HG03280 (cell line): Measurements from ENCODE around the gene DOK3.
A peak's percentile ranks its signal among the peaks of the same experiment; 100 is the strongest.

ENCODE experiments used
- ATAC-seq: cut with Tn5 transposase; IDR thresholded peaks from one replicate; pipeline ENCODE4 v1.9.1; 2021; ENCODE audit warnings: mild to moderate bottlenecking, moderate library complexity; ENCODE audit not compliant: unreplicated experiment

DOK3 gene, protein sequence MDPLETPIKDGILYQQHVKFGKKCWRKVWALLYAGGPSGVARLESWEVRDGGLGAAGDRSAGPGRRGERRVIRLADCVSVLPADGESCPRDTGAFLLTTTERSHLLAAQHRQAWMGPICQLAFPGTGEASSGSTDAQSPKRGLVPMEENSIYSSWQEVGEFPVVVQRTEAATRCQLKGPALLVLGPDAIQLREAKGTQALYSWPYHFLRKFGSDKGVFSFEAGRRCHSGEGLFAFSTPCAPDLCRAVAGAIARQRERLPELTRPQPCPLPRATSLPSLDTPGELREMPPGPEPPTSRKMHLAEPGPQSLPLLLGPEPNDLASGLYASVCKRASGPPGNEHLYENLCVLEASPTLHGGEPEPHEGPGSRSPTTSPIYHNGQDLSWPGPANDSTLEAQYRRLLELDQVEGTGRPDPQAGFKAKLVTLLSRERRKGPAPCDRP

DNA sequence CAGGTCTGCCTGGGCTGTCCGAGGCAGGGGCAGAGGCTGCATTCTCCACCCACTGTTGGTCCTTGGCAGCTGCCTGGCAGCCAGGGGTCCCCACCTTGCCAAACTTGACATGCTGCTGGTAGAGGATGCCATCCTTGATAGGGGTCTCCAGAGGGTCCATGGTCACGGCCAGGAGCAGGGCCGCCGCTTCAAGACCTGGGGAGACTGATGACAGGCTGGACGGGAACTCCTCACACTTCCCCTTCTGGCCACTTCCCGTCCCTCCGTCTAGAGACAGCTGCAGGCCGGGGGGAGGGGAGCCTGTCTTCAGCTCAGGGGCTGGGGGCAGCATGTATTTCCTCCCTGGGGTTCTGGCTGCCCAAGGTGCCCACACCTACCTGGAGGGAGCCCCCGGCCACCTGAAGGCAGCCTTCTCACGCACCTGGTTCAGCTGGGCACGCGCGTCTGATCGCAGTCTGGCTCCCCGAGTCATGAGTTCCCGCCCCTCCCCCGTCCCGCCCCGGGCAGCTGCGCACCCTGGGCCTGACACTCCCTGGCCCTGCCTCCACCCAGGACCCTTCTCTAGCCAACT, at the start of gene DOK3:
DOK3 (minus strand) TSS at position 446 of the 571 bp plus-strand sequence; CDS start at position 160, 286 bp downstream.
- ATAC-seq = no peak

DNA sequence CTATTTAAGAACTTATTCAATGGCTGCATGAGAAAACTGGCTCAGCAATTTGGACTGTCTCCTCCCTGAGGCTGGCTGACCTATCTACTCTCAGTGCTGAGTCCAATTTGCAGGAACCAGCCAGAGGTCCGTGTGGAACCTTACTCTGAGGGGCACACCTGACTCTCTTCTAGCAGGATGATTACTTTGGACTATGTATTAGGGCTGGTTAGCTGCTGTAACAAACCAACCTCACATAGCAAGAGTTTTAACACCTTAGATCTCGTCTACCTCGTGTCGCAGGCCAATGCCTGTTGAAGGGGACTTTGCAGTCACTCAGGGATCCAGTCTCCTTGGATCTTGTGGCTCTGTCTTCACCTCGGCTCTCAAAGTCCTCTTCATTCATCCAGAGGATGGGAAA, 48.2 kb upstream of the DOK3 start:
- ATAC-seq = no peak

DNA sequence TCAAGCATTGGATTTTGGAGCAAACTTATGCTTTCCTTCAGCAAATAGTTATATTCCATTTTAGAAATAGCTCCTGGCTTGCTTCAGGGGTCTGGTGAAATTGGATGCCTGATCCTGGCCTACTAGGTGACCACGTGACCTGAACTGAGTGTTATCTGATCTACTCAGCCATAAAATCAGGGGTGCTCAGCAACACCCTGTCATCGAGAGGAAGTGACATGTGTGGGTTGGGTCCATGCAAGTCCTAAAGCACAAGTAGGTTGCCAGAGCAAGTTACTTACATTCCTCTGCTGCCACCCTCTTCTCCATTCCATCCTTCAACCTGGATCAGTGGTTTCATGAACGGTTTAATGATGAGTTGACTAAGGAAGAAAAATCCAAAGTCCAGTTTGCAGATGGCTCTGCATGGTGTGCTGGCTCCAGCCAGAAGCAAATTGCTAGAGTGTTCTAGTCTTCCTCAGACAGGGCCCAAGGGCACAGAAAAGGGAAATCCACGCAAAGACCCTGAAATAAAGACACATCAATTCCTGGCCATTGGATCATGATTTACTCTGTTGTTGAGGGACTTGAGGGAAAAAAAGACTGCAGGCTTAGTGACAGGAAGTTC, 47.5 kb upstream of the DOK3 start:
- no peak for ATAC-seq

DNA sequence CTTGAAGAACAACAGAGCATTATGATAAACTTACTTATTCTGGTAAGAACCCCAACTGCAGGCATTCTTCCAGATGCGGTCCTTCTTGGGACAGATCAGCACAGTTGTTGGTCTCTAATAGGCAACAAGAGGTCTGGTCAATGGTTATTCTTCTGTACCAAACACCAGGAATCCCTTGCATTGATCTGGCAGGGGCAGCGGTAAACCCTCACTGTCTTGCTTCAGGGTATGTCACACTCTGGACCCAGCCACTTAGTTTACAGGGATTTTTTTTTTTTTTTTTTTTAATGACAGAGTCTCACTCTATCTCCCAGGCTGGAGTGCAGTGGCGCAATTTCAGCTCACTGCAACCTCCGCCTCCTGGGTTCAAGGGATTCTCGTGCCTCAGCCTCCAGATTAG, 46.0 kb upstream of the DOK3 start:
- no peak for ATAC-seq

DNA sequence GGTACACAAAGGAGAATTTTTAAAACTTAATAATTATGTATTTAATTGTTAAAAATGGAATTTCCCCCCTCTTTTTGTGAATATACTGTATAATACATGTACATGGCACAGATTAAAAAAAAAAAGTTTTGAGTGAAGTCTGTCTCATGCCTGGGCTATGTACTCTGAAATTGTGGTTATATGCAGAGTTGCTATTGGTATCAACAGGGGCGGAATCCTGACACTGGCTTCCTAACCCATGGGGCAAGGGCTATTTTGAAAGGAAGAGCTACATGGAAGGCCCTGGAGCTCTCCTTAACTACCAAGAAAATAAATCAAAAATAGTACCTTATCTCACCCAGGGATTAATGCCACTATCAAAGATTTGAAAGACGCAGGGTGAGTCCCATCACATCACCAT, 45.6 kb upstream of the DOK3 start:
- no peak for ATAC-seq

DNA sequence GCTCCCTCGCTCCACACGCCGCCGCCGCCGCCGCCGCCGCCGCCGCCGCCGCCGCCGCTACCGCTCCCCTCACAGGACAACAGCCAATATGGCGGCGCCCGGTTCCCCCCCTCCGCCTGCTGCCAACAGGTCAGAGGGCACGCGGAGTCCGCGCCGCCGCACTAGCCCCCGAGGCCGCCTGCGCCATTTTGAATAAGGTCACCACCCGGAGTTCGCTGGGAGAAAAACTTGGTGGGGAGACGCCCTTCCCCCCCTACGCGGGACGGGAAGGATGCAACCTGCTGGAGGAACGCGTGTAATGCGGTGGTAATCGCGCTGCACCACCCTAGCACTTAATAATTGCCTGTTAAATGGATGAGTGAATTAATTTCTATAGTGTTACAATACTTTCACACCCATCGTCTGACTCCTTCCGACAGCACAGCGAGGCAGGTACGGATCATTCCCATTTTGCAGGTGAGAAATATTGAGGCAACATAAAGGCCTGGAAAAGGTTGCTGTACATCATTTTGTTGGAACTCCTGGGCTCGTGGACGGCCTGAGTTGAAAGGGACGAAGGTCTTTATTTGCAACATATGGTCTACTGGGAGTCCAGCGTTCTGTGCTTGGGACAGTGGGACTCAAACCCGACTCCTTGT, 45.0 kb upstream of the DOK3 start, which contains the start of gene FAM193B:
FAM193B (minus strand) TSS at position 90 of the 638 bp plus-strand sequence. CDS start 105 bp downstream, outside the sequence.
- ATAC-seq = peak; percentile 85

DNA sequence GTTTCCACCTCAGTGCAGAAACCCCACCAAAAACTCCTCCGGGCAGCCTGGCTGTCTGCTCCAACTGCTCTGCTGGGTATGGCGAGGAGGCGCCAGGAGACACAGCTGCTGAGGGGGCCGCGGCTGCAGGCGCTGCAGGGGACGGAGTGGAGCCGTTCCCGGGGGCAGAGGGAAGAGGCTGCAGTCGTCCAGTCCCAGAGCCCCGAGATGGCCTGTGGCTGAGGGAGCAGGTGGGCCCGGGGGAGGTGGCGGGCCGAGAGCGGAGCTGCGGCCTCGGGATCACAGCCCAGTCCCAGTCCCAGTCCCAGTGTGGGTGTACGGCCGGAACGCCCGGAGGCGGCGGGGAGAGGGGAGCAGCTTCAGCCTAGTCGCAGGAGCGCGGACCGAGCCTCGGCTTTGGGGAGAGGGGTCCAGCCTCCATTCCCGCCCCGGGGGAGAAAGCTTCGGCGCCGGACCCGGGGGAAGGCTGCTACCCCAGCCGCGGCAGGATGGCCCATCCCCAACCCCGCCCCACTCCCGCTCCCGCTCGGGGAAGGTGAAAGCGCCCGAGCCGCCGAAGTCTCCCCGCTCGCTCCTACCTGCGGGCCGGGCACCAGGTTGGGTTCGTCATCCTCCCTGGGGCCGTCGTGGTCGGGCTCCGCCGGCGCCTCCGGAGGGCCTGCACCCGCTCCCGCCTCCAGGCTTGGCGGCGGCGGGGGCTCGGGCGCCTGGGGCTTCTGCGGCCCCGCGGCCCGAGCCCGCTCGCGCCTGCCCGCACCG, 44.2 kb upstream of the DOK3 start:
- peak; percentile 46 for ATAC-seq

DNA sequence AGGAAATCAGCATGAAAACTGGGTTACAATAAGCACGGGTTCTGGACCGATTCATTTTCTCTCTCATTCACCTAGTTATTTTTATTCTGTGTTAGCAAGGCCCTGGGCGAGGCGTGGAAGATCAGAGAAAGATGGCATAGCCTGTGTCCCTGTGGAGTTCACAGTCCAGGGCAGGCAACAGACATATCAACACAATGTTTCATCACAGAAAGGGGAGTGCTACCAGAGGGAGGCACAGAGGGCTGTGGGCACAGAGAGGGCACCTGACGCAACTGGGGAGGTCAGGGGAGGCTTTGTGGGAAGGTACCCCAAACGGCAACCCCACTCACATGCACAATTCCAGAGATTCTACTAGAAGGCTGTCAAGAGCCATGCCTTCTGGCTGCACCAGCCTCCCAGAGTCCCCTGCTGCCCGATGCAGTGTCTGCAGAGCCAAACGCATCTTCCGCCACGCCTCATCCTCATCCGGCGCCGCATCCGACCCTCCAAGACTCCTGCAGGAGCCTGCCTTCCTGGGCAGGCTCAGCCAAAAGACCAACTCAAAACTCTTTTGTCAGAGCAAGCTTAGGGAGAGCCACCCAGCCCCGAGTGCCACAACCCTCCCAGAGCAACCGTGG, 43.3 kb upstream of the DOK3 start:
- no peak for ATAC-seq

DNA sequence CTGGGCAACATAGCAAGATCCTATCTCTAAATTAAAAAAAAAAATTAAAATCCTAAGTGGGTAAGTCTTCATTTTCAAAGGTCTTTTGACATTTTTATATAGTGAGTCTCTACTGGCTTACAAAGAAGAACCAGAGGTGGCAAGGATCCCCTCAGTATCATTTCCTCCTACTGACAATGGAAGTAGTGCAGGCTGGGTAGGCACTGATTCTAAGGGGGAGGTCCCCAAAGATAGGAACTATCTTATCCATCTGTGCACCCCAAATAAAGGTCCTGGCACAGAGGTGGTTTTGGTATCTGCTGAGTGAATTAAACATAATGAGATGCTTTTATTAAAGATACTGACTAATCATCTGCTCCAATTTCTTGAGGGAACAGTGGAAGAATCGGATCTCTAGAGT, 40.5 kb upstream of the DOK3 start:
- ATAC-seq = no peak

DNA sequence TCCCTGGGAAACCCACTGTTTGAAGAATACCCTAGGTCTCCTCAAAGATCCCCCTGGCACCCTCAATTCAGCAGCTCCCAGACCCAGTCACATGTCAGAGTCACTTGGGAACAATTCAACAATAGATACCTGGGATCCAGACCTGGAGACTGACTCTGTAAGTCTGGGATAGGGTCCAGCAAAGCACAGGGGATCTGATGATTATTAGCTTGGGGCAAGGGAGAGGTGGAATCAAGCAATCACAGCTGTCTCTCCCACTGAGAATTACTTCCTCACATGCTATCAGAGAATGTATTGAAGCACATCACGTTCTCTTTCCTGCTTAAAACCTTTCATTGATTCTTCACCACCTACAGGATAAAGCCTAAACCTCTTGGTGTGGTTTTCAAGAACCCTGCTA, 38.9 kb upstream of the DOK3 start:
- ATAC-seq = no peak

DNA sequence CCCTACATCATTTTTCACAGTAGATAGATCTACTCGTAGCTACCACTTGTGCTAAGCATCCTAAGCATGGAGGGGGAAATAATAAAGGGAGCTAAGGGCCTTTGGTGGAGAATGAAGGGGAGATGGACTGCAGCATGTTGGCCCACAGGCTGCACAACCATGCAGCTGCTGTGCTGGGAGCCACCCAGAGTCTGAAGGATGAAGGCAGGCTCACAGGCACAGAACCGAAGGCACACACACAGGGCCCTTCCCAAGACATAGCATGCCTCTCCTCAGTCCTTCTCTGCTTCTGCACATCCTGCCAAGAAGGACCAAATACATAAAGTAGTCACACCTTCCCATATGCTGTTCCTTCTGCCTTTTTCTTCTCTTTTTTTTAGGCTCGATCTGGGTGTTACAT, 38.1 kb upstream of the DOK3 start:
- no peak for ATAC-seq

DNA sequence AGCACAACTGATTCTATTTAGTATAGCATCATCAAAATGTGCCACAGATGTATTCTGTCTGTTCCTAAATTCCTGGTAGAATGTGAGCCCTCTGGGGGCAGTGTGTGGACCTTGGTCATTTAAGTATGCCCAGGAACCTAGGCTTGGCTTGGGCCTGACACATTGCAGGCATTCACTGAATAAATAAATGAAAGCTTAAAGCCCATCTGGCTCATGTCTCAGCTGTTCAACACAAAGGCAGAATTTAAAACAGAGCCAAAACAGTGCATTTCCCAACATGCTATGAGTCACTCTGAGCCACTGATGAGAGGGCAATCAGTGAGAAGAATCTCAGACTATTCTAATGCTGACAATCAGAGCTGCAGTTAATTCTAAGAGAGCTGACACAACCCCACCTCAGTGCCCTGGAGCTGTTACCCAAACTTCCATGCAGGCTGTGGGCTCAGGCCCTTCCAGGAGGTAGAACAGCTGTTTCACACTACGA, 36.7 kb upstream of the DOK3 start:
- ATAC-seq = no peak

DNA sequence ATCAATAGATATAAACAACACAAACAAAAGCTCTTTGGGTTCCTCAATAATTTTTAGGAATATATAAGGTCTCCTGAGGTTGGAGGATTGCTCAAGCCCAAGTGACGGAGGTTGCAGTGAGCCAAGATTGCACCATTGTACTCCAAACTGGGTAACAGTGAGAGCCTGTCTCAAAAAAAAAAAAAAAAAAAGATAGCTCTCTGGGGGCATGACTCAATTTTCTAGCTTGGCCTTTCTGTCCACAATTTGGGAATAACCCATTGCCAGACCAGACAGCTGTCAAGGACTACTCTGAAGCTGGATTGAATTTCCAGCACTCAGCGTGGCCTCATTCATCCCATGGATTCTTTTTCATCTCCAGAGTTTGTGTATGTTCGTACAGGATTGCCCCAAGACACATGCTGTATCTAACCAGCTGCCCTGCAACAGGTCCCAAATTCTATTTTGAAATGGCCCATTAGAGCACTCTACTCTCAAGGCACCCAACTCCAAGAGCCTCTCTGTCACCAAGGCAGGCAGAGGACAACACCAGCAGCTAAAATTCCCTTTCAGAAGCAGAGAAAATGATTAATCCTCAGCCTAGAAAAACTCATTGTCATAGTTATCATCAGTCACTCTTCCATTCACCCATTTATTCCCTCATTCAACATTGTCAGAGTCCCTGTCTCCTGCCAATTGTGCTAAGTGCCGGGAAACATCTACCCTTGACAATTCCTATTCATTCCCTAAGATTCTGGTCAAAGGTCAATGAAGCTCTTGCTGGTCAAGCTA, 36.0 kb upstream of the DOK3 start:
- ATAC-seq = no peak

DNA sequence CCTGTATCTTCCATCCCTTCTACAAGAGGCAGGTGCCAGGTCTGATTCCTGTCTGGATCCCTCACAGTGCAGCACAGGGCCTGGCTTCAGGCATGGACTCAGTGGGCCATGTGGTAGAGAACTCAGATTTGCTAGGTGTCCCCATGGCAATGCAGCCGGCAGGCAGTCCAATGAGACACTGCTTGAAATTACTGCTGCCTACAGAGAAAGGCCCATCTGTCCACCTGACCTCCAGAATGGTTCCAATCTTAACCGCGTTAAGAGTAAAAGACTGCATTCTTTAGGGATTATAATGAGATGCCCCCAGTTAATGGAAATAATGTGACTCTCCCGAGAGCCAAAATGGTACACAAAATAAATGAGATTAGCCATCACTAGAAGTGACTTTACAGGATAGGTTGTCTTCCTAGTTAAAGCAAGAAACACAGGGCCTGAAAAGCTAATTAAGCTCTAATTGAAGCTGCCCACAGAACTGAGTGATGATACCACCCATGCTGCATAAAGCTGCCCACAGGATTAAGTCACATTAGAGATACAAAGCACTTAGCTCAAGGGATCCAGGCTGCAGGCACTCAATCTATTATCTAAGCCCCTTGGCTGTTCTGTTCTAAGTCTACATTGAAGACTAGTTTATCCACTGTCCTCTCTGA, 33.3 kb upstream of the DOK3 start:
- no peak for ATAC-seq

DNA sequence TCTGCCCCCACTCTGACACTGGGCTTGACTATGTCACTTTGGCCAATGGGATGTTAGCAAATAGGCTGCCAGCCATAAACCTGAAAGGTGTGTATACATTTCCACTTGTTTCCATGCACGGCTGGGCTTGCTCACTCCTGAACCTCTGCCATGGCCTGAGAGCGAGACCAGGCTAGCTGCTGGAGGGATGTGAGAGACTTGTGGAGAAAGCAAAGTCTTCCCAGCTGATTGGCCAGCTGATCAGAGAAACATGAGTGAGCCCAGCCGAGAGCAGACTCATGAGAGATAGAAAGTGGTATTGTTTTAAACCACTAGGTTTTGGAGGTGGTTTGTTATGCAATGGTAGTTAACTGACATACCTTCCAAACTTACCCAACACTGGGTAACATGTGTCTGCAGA, 30.8 kb upstream of the DOK3 start:
- ATAC-seq = no peak

DNA sequence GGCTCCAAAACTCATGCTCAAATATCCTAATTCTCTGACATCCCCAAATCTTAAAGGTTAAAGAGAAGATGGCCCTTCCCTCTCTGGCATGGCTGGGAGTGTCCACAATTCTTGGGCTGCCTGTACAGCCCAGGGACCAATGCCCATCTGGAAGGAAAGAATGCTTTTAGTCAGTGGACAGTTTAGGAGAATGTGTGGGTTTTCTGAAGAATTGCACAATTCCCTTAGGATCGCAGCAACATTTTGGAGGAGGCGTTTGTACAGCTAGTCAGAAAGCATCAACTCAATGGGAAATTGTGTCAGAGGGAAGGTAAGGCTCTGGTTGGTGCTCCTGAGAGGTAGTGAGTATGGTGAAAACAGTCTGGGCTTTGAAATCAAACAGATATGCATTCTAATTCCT, 29.8 kb upstream of the DOK3 start:
- no peak for ATAC-seq

DNA sequence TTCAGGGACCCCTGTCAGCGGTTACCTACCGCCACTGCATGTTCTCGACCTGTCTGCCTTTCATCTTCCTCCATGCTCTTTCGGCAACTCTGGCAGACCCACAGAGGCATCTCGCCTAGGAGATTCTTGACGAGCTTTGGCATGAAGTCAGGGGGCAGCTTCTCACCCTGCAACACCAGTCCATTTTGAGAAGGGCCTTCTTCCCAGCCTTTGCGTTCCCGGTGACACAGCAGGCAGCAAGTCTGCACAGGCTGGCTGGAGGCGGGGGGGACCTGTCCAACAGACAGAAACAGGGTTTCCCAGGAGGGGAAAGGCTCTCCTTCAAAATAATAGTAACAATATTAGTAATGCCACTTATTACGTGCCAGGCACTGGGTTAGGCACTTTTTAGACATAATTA, 29.2 kb upstream of the DOK3 start:
- no peak for ATAC-seq

DNA sequence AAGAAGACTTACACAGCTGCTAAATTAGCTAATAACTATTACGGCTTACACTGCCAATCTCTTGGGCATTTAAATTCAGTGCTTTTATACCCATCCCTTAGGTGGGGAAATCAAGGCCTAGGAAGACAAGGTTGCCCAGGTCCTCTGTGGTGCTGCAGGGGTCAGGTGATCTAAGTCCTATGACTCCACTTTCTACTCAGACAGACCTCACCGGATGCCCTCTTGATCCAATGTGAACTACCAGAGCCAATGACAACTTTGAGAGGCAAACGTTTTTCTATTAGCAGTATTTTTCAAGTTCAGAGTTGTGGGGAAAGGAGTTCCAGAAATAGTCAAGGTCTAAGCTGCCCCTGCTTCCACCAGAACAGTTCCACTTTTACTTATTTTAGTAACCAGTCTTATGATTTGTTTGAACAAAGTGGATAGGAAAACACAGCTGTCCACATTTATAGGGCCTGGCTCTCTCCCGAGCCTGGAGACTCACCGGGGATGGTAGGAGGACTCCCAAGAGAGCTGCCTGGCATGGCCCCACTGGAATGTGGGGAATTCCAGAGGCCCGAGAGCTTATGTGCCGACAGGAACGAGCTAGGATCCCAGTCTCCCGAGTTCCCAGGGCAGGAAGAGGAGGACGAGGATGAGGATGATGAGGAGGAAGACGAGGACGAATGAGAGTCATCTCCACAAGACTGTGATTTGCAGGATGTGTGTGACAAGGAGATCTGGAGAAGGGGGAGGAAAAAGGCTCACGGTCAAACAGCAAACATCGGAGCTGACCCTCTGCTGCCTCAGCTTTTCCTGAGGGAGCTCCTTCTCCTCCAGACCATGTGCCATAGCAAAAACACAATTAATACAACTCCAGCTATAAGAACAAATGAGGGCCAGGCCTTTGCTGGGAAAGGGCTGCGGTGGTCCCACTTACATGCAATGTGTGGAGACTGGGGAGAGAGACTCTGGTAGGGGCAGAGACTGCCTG, 28.0 kb upstream of the DOK3 start:
- ATAC-seq = no peak
